Epithelial cell of proximal tubule (primary cell): ENCODE measurements around the gene PTPRN2. TPM values are rescaled to one million over a fixed set of nuclear protein-coding genes. Genes with fewer than 3 reads are reported as not detected.

ENCODE experiments used
- DNase-seq: peaks from one replicate; pipeline ENCODE4 v3.0.0-alpha.2; 2011; ENCODE audit warnings: low read depth
- H3K4me3 ChIP-seq: 2 replicates; pipeline ENCODE4 v1.5.1; 2011; ENCODE audit warnings: low read depth, mild to moderate bottlenecking, low read length
- total RNA-seq: library from RNA; depleted of rRNA; stranded (reverse); fragments of >200 nt; gene quantifications from 2 replicates; pipeline ENCODE4 v1.2.3, GENCODE V29; 2015
- TF ChIP-seq, protein P1 (sequence below): conservative IDR thresholded peaks from 2 replicates; pipeline ENCODE4 v1.5.1; 2012; ENCODE audit warnings: low read depth, mild to moderate bottlenecking, low read length

The PTPRN2 gene
- total RNA-seq, 1 donor from 2014 or later = 2.8 TPM

DNA sequence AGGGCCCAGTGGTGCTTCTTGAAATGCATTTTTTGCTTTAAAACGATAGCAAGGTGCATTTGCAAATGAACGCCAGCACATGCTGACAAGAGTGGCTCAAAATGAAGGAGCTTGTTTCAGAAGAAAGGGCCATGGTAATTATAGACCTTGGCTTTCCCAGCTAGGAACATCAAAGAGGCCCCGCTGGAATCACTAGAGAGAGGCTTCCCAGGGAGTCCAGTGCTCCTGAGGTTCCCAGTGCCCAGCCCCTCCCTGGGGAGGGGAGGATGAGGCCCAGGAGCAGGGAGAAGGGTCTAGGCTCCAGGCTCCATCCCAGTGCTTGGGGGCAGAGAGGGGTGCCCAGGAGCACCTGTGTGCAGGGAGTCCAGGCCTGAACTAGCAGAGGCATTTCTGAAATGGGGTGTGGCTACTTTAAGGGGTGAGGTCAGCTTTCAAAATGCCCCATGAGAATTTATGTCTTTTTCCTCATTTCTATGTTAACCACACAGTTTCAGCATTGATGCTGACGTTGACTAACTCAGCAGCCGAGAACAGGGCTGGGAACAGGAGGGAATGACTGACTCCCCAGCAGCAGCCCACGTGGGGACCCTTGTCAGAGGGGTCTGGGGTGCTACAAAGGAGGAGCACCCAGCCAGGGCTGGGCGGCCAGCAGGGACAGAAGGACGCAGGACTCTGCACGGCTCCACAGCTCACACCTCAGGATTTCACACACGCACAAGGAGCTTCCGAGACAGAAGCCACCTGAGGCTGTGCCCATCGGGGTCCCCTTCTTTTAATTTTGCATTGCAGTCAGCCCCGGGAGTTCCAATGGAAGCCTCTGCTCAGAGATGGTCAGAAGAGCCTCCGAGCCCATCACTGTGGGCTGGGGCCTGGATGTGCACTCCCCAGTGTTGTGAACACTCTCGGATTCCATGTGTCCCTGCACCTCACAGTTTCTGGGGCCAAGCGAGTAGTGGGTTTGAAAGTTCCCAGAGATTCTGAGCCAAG lies 570.2 kb downstream of the PTPRN2 start:
- no peak overlapping the region for H3K4me3 ChIP-seq
- no peak for DNase-seq
- TF ChIP-seq, protein P1, sequence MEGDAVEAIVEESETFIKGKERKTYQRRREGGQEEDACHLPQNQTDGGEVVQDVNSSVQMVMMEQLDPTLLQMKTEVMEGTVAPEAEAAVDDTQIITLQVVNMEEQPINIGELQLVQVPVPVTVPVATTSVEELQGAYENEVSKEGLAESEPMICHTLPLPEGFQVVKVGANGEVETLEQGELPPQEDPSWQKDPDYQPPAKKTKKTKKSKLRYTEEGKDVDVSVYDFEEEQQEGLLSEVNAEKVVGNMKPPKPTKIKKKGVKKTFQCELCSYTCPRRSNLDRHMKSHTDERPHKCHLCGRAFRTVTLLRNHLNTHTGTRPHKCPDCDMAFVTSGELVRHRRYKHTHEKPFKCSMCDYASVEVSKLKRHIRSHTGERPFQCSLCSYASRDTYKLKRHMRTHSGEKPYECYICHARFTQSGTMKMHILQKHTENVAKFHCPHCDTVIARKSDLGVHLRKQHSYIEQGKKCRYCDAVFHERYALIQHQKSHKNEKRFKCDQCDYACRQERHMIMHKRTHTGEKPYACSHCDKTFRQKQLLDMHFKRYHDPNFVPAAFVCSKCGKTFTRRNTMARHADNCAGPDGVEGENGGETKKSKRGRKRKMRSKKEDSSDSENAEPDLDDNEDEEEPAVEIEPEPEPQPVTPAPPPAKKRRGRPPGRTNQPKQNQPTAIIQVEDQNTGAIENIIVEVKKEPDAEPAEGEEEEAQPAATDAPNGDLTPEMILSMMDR = no peak

DNA sequence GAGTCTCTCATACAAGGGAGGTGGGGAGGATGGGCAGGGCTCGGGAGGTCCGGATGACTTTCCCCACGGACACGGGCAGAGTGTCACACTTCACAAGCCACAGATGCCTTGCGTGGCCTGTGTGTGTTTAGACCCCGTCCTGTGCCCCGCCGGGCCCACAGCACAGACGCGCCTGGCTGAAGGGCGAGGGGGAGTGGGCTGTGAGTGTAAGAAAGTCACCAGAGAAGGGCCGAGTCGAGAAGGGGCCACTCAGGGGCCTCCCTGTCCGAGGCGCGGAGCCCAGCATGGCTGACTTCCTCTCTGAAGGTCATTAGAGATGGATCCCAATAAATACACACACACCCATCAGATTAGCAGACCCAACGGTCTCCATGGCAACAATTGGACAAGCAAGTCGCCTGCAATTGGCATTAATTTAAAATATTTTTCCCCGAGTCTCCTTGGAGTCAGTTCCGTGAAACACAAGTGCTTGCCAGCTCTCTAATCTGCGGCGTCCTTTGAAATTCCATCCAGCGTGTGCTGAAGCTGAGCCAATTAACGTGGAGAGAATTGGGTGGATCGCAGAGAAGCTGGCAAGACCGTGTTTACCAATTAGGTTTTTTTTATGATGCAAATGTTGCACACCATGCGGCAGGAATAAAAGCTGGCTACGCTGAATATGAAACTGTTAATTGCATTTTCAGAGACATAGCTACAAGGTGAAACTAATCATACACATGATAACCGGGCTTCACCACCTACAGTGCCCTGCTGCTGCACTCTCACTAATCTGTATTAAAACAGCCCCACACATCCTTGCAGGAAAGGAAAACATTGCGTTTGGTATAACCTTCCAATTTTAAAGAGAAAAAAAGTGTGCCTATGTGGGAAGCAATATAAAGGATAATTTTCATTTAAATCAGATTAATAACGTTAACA lies 571.2 kb downstream of the PTPRN2 start:
- H3K4me3 ChIP-seq = no peak overlapping the region
- no peak for DNase-seq
- TF ChIP-seq, protein P1 = no peak

DNA sequence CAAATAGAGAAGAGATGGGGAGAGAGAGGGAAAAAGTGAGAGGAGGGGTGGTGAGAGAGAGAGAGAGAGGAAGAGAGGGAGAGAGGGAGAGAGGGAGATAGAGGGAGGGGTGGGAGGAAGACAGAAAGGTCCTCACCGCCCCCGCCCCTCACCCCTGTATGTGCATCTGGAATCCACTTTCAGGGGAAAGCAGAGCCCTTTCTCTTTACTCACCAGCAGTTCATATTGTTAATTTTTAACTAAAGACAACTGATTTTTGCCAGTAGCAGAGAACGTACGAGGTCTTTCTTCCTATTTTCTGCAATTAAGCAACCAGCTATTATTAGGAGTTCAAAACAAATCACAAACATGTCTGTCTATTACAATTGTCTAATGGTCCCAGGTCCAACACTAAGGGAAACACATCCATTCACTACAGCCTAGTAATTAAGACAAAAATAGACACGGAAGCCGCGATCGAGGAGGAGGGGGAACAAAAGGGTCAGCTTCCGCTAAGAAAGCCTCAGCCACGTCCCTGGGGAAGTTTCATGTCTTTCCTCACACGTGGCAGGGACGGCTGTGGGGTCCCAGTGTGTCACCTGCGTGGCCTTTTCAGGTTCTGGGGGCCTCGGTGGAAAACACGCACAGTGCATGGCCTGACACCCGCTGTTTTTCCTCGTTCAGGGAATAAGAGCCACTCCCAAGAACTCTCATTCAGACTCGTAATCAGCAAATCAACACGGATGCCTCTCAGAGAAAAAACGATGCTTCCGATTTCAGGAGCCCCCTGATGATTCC lies 572.0 kb downstream of the PTPRN2 start:
- TF ChIP-seq, protein P1 = no peak
- DNase-seq = no peak
- H3K4me3 ChIP-seq = no peak overlapping the region

DNA sequence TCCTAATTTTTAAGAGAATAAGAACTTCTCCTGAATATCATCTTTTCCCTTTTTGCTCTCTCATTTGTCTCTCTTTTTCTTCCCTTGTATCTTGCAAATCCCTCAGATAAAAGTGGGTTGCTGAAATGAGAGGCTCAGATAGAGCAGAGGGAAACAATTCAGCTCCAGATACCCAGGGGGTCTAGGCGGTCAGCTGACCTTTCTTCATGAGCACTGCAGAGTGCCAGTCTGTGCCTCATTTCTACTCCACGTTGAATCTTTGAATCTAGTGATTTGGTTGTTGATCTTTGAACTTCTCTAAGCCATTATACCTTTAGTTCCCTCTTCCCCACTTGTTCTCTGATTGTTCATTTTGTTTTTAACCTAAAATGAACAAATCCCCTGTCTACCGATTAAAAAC lies 572.6 kb downstream of the PTPRN2 start:
- TF ChIP-seq, protein P1 = no peak
- no peak for DNase-seq
- no peak overlapping the region for H3K4me3 ChIP-seq

DNA sequence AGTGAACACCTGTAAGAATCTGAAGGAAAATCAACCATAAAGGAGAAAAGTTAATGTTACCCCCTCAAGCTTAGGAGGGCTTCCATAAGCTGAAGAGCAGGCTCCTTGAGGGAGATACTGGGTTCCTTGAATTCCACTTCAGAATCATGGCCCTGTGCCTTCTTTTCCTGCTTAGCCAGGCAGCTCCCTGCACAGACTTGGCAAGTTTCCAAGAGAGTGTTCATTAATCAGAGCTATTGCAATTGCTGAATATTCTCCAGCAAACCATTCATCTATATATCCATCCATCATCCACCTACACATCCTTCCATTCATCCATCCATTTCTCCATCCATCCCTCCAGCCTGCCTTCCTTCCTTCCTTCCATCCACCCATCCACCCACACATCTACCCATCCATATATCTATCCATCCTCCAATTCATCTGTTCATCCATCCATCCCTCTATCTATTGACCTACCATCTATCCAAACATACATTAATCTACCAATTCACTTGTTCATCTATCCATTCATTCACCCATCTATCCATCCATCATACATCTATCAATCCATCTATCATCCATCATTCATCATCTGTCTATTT lies 574.4 kb downstream of the PTPRN2 start:
- TF ChIP-seq, protein P1 = no peak
- DNase-seq = no peak
- no peak overlapping the region for H3K4me3 ChIP-seq

DNA sequence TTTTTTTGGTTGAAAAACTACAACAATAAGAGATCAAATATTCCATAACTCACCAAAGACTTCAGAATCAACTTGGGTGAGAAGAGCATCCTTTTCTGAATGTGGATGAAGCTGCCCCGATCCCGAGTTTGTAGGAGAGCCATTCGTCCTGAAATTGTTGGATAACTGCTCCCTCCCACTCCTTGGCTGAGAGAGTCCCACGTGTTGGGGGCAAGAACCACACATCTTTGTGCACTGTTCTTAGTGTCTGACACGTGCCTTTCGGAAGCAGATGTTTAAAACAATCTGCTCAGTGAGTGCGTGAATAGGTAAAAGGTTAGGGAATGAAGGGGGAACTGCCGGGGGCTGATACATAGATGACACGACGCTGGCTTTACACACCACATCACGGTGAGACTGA lies 575.7 kb downstream of the PTPRN2 start:
- TF ChIP-seq, protein P1 = no peak
- H3K4me3 ChIP-seq = no peak overlapping the region
- no peak for DNase-seq
